NB4 (cell line): Measurements from ENCODE around the gene SLC24A5.

Source experiments
- DNase-seq: peaks from one replicate; pipeline ENCODE4 v3.0.0; 2010; ENCODE audit warnings: low read depth
- H3K4me3 ChIP-seq: one replicate; pipeline ENCODE4 v1.5.1; 2011; ENCODE audit warnings: mild to moderate bottlenecking, low read depth, low read length, moderate library complexity
- MYC ChIP-seq: IDR thresholded peaks from 2 replicates; pipeline ENCODE4 v1.6.1; 2011; ENCODE audit warnings: low read depth, low read length
- POLR2A ChIP-seq: IDR thresholded peaks from 2 replicates; pipeline ENCODE4 v1.6.1; 2011; ENCODE audit warnings: mild to moderate bottlenecking; ENCODE audit not compliant: insufficient read length; ENCODE audit errors: extremely low read depth
- TF ChIP-seq, protein P1 (sequence below): IDR thresholded peaks from 2 replicates; pipeline ENCODE4 v1.6.1; 2011; ENCODE audit warnings: low read depth, low read length
- TF ChIP-seq, protein P2 (sequence below): IDR thresholded peaks from one replicate; pipeline ENCODE4 v1.5.1; 2012; ENCODE audit warnings: low read depth, low read length

Gene SLC24A5

DNA sequence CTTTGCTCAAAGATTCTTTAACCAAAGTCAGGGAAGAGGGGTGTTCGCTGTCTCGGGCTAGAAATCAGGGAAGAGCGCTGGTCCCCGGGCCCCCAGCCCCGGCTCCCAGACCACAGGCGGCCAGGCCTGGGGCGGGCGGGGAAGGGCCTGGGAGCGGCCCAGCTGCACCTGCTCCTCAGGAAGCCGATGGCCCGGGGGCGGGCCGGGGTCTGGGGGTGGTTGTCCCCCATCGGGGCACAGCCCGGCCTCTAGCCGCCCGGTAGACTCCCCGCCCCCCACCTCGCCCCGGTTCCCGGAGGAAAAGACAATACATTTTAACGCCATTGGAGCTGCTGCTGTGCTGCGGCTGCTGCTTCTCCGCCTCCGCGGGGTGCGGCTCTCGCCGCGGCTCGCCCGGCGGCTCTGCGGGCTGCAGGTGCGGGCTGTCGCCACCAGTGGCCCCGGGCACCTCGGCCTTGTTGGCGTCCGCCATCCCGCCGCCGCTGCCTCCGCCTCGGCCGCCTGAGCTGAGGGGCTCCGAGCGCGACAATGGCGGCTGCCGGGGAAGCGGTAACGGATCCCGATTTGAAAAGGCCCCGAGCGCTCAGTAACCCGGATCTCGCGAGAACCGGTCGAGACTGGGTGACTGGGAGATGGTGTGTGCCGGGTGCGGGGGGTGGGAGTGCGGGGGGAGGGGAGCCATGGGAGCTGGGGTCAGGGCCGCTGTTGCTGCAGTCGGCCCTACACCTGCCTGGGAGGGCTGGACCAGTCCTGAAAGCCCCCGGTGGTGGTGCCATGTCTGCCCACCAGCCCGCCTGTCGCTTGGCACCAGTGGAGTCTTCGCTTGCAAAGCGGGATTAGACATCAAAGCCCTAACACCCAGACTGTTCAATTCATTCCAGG, 57.2 kb downstream of the SLC24A5 start, which contains the start of gene MYEF2:
Gene MYEF2, minus strand, starts transcription at position 530 of the 882 bp plus-strand sequence. Its CDS starts 58 bp downstream, at position 472.
- no peak for DNase-seq
- TF ChIP-seq POLR2A (no peak), MYC (no peak)
- TF ChIP-seq, protein P1, sequence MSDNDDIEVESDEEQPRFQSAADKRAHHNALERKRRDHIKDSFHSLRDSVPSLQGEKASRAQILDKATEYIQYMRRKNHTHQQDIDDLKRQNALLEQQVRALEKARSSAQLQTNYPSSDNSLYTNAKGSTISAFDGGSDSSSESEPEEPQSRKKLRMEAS, result no peak
- TF ChIP-seq, protein P2, sequence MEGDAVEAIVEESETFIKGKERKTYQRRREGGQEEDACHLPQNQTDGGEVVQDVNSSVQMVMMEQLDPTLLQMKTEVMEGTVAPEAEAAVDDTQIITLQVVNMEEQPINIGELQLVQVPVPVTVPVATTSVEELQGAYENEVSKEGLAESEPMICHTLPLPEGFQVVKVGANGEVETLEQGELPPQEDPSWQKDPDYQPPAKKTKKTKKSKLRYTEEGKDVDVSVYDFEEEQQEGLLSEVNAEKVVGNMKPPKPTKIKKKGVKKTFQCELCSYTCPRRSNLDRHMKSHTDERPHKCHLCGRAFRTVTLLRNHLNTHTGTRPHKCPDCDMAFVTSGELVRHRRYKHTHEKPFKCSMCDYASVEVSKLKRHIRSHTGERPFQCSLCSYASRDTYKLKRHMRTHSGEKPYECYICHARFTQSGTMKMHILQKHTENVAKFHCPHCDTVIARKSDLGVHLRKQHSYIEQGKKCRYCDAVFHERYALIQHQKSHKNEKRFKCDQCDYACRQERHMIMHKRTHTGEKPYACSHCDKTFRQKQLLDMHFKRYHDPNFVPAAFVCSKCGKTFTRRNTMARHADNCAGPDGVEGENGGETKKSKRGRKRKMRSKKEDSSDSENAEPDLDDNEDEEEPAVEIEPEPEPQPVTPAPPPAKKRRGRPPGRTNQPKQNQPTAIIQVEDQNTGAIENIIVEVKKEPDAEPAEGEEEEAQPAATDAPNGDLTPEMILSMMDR, result no peak

DNA sequence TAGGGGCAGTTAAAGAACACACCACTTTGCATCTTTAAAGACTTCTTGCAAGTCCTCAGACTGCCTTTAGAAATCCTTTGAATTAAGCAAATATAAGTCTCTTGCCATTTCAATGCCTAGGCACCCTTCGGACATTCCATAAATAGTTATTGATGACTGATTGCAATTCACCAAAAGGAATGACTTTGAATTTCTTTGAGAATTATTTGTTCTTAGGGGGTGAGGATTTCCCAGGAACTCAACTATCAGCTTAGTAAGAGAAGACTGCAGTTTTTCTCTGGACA, 57.8 kb downstream of the SLC24A5 start:
- TF ChIP-seq, protein P2, result no peak
- TF ChIP-seq, protein P1, result no peak
- no peak for TF ChIP-seq MYC
- no peak for TF ChIP-seq POLR2A
- no peak overlapping the region for H3K4me3 ChIP-seq
- no peak for DNase-seq

More for the DNA sequence above, 57.2 kb downstream of the SLC24A5 start, which contains the start of gene MYEF2:
- H3K4me3 ChIP-seq, result no peak within 1 kb of the TSS

DNA sequence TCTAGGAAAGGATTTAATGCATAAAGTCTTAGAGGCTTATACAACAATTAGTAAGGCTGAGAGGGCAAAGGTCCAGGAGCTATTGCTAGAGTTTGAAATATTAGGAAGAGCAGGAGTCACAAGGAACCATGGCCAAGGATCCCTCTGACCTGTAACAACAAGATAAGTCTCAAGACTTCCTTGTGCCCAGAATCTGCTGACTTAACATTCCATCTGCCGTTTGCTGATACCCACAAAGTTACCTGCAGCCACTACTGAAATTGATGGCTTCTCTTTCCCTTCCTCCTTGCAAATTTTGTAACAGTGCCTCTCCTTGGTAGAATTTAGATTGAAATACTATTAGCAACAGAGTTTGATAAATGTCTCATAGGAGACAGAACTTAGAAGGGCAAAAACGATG, 62.0 kb downstream of the SLC24A5 start:
- H3K4me3 ChIP-seq, result no peak overlapping the region
- TF ChIP-seq, protein P1, result no peak
- TF ChIP-seq MYC (no peak), POLR2A (no peak)
- TF ChIP-seq, protein P2, result no peak
- DNase-seq, result no peak

GRCh38 chr15:48185529-48185928, 64.7 kb downstream of the SLC24A5 start:
- H3K4me3 ChIP-seq, result no peak overlapping the region
- DNase-seq, result no peak
- TF ChIP-seq MYC (no peak), POLR2A (no peak)
- TF ChIP-seq, protein P1, result no peak
- TF ChIP-seq, protein P2, result no peak

DNA sequence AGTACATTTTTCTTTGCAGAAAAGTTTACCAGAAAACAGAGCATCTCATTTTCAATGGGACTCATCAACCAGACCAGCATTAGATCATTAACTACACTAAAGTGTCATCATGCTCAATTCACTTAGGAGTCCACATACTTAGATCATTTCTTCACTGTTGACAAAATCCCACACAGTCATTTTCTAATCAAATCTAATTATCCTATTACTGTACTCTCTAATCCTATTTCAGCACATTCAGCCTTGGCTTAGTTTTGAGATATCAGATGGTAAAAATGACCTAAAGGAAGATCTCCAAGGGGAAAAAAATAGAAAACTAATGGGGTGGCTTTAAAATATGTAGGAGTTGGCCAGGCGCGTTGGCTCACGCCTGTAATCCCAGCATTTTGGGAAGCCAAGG, 65.5 kb downstream of the SLC24A5 start:
- no peak overlapping the region for H3K4me3 ChIP-seq
- DNase-seq, result no peak
- TF ChIP-seq, protein P1, result no peak
- TF ChIP-seq MYC (no peak), POLR2A (no peak)
- TF ChIP-seq, protein P2, result no peak
